ENCODE measurements around the gene PLOD2. TPM values are rescaled to one million over a fixed set of nuclear protein-coding genes. Genes with fewer than 3 reads are reported as not detected.

Gene PLOD2
- total RNA-seq, 2 experiments from 2014 or later, result not detected

GRCh38 chr3:146086211-146086610, 74.8 kb downstream of the PLOD2 start:
- H3K9me3 Mint-ChIP-seq, result no peaks in the 10 kb centered on the region

GRCh38 chr3:146085678-146086077, 75.3 kb downstream of the PLOD2 start:
- no peak overlapping the region for H3K27ac Mint-ChIP-seq
- no peaks in the 10 kb centered on the region for H3K9me3 ChIP-seq (ENCODE audit: control insufficient read depth in 1 of 2, insufficient read depth in 1 of 2, low read length in 2 of 2)
- CTCF ChIA-PET, result no interaction called here
- no peak overlapping the region for H3K27ac ChIP-seq (ENCODE audit: low read depth in 1 of 2, low read length in 2 of 2)
- no peaks in the 10 kb centered on the region for H3K27me3 Mint-ChIP-seq
- TF ChIP-seq CTCF (IDR thresholded peaks at IDR 0.05), result no peak
- H3K4me3 ChIP-seq (ENCODE audit: low read length), result no peak overlapping the region
- POLR2A ChIA-PET, result no interaction called here
- H3K36me3 Mint-ChIP-seq (ENCODE audit: low read depth), result no peaks in the 10 kb centered on the region
- DNase-seq, result no peak
- H3K9me3 Mint-ChIP-seq, result no peaks in the 10 kb centered on the region
- no peaks in the 10 kb centered on the region for H3K4me1 Mint-ChIP-seq (ENCODE audit: low read depth)
- H3K4me1 ChIP-seq (ENCODE audit: insufficient read depth, low read length), result no peaks in the 10 kb centered on the region
- no peaks in the 10 kb centered on the region for H3K36me3 ChIP-seq (ENCODE audit: insufficient read depth, low read length)
- intact Hi-C loops (cut with DNase I, micrococcal nuclease), result no loop called here
- H3K27me3 ChIP-seq (ENCODE audit: control insufficient read depth in 1 of 2, insufficient read depth in 2 of 2, low read length in 2 of 2), result no peaks in the 10 kb centered on the region
- no peak overlapping the region for H3K4me3 Mint-ChIP-seq
- ATAC-seq (ENCODE audit: poor library complexity), result no peak

More at GRCh38 chr3:146086211-146086610, 74.8 kb downstream of the PLOD2 start:
- no peaks in the 10 kb centered on the region for H3K27me3 Mint-ChIP-seq
- H3K9me3 ChIP-seq (ENCODE audit: control insufficient read depth in 1 of 2, insufficient read depth in 1 of 2, low read length in 2 of 2), result no peaks in the 10 kb centered on the region
- DNase-seq (no peak), ATAC-seq (ENCODE audit: poor library complexity) (no peak)
- H3K36me3 Mint-ChIP-seq (ENCODE audit: low read depth), result no peaks in the 10 kb centered on the region
- H3K4me3 Mint-ChIP-seq, result no peak overlapping the region
- TF ChIP-seq CTCF (IDR thresholded peaks at IDR 0.05), result no peak
- ChIA-PET POLR2A (no interaction called here), CTCF (no interaction called here)
- no peaks in the 10 kb centered on the region for H3K27me3 ChIP-seq (ENCODE audit: control insufficient read depth in 1 of 2, insufficient read depth in 2 of 2, low read length in 2 of 2)
- intact Hi-C loops (cut with DNase I, micrococcal nuclease), result no loop called here
- no peaks in the 10 kb centered on the region for H3K4me1 ChIP-seq (ENCODE audit: insufficient read depth, low read length)
- no peak overlapping the region for H3K27ac Mint-ChIP-seq
- H3K36me3 ChIP-seq (ENCODE audit: insufficient read depth, low read length), result no peaks in the 10 kb centered on the region
- H3K27ac ChIP-seq (ENCODE audit: low read depth in 1 of 2, low read length in 2 of 2), result no peak overlapping the region
- H3K4me1 Mint-ChIP-seq (ENCODE audit: low read depth), result no peaks in the 10 kb centered on the region
- no peak overlapping the region for H3K4me3 ChIP-seq (ENCODE audit: low read length)

DNA sequence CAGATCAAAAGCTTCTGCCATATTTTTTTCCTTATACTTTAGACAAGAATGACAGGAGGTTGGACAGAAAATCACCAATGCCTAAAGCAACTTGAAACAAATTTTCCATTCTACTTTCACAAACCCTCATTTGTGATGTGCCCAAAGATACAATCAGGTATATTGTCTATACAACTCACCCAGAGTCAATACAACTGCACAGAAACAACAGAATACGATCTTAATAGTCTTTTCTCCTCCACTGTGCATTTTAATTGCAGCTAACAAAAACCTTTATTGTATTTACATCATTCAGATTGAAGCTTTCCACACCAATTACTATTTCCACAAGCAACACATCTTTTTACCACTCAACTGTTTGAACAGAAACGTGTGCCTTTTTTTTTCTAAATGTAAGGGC, 80.4 kb downstream of the PLOD2 start:
- no peak overlapping the region for H3K4me3 Mint-ChIP-seq

More for the DNA sequence above, 80.4 kb downstream of the PLOD2 start:
- no peaks in the 10 kb centered on the region for H3K27me3 Mint-ChIP-seq
- Histone ChIP-seq H3K4me3 (ENCODE audit: low read length) (no peak overlapping the region), H3K4me1 (ENCODE audit: insufficient read depth, low read length) (no peaks in the 10 kb centered on the region), H3K27ac (ENCODE audit: low read depth in 1 of 2, low read length in 2 of 2) (no peak overlapping the region), H3K27me3 (ENCODE audit: control insufficient read depth in 1 of 2, insufficient read depth in 2 of 2, low read length in 2 of 2) (no peaks in the 10 kb centered on the region), H3K36me3 (ENCODE audit: insufficient read depth, low read length) (no peaks in the 10 kb centered on the region), H3K9me3 (ENCODE audit: control insufficient read depth in 1 of 2, insufficient read depth in 1 of 2, low read length in 2 of 2) (no peaks in the 10 kb centered on the region)
- TF ChIP-seq CTCF (IDR thresholded peaks at IDR 0.05), result no peak
- no peaks in the 10 kb centered on the region for H3K36me3 Mint-ChIP-seq (ENCODE audit: low read depth)
- DNase-seq, result no peak
- no peaks in the 10 kb centered on the region for H3K4me1 Mint-ChIP-seq (ENCODE audit: low read depth)
- ChIA-PET POLR2A (no interaction called here), CTCF (no interaction called here)
- H3K9me3 Mint-ChIP-seq, result no peaks in the 10 kb centered on the region
- ATAC-seq (ENCODE audit: poor library complexity), result no peak
- no peak overlapping the region for H3K27ac Mint-ChIP-seq
- intact Hi-C loops (cut with DNase I, micrococcal nuclease), result no loop called here
